ENCODE results near the gene SCNN1A. TPM values are rescaled to one million over a fixed set of nuclear protein-coding genes. Genes with fewer than 3 reads are reported as not detected.

Gene SCNN1A
- total RNA-seq, 1 experiment from 2014 or later, result 136 TPM

- Mint-ChIP-seq H3K27me3 (ENCODE audit: insufficient read depth, unreplicated experiment) (no peaks in the 10 kb centered on the region), H3K27ac (ENCODE audit: low read depth, unreplicated experiment) (no peak overlapping the region), H3K9me3 (ENCODE audit: unreplicated experiment) (peaks cover 7% of the 10 kb centered on the region), H3K4me1 (ENCODE audit: insufficient read depth, unreplicated experiment) (peaks cover 5% of the 10 kb centered on the region), H3K36me3 (ENCODE audit: insufficient read depth, unreplicated experiment) (peaks cover 57% of the 10 kb centered on the region), H3K4me3 (ENCODE audit: unreplicated experiment) (no peak overlapping the region)
- intact Hi-C loops (cut with micrococcal nuclease), result no loop called here
- CTCF ChIA-PET, result no interaction called here
- BruUV-seq (replicated peaks), result no TSS peak
- POLR2A ChIA-PET, result no interaction called here
- no peak for TF ChIP-seq CTCF (IDR thresholded peaks at IDR 0.05; ENCODE audit: unreplicated experiment)
- DNase-seq (ENCODE audit: unreplicated experiment), result no peak
Observed at GRCh38 chr12:6407236-6407954, 32.0 kb upstream of the SCNN1A start.

- Mint-ChIP-seq H3K4me3 (ENCODE audit: unreplicated experiment) (no peak overlapping the region), H3K27me3 (ENCODE audit: insufficient read depth, unreplicated experiment) (no peaks in the 10 kb centered on the region), H3K9me3 (ENCODE audit: unreplicated experiment) (peaks cover 7% of the 10 kb centered on the region), H3K27ac (ENCODE audit: low read depth, unreplicated experiment) (no peak overlapping the region), H3K4me1 (ENCODE audit: insufficient read depth, unreplicated experiment) (peaks cover 5% of the 10 kb centered on the region), H3K36me3 (ENCODE audit: insufficient read depth, unreplicated experiment) (peaks cover 64% of the 10 kb centered on the region)
- no peak for TF ChIP-seq CTCF (IDR thresholded peaks at IDR 0.05; ENCODE audit: unreplicated experiment)
- ChIA-PET CTCF (no interaction called here), POLR2A (no interaction called here)
- intact Hi-C loops (cut with micrococcal nuclease), result no loop called here
- DNase-seq (ENCODE audit: unreplicated experiment), result no peak
- BruUV-seq (replicated peaks), result no TSS peak
Observed at GRCh38 chr12:6405963-6406362, 30.6 kb upstream of the SCNN1A start.

- no peak for DNase-seq (ENCODE audit: unreplicated experiment)
- peaks cover 78% of the 10 kb centered on the region for H3K36me3 Mint-ChIP-seq (ENCODE audit: insufficient read depth, unreplicated experiment)
- no peak overlapping the region for H3K4me3 Mint-ChIP-seq (ENCODE audit: unreplicated experiment)
- POLR2A ChIA-PET, result interaction anchor here (0.6 to 0.7 kb wide), 2 partner anchors 11 to 119 kb away, joined by 3 read pairs; no protein-coding TSS in a partner anchor
- intact Hi-C loops (cut with micrococcal nuclease), result no loop called here
- no peak overlapping the region for H3K27ac Mint-ChIP-seq (ENCODE audit: low read depth, unreplicated experiment)
- CTCF ChIA-PET, result interaction anchor here (1.3 kb wide), 1 partner anchor 19 kb away, joined by 3 read pairs; no protein-coding TSS in a partner anchor
- H3K4me1 Mint-ChIP-seq (ENCODE audit: insufficient read depth, unreplicated experiment), result peaks cover 4% of the 10 kb centered on the region
- TF ChIP-seq CTCF (IDR thresholded peaks at IDR 0.05; ENCODE audit: unreplicated experiment), result no peak
- no TSS peak for BruUV-seq (replicated peaks)
- no peaks in the 10 kb centered on the region for H3K27me3 Mint-ChIP-seq (ENCODE audit: insufficient read depth, unreplicated experiment)
- H3K9me3 Mint-ChIP-seq (ENCODE audit: unreplicated experiment), result peaks cover 5% of the 10 kb centered on the region
Observed at GRCh38 chr12:6404390-6404789, 29.0 kb upstream of the SCNN1A start.

- Mint-ChIP-seq H3K36me3 (ENCODE audit: insufficient read depth, unreplicated experiment) (peaks cover 87% of the 10 kb centered on the region), H3K27me3 (ENCODE audit: insufficient read depth, unreplicated experiment) (no peaks in the 10 kb centered on the region), H3K4me1 (ENCODE audit: insufficient read depth, unreplicated experiment) (no peaks in the 10 kb centered on the region), H3K4me3 (ENCODE audit: unreplicated experiment) (no peak overlapping the region), H3K9me3 (ENCODE audit: unreplicated experiment) (no peaks in the 10 kb centered on the region), H3K27ac (ENCODE audit: low read depth, unreplicated experiment) (no peak overlapping the region)
- CTCF ChIA-PET, result interaction anchor here (0.6 to 1.1 kb wide), 2 partner anchors 10 to 23 kb away, joined by 3 to 4 read pairs; no protein-coding TSS in a partner anchor
- POLR2A ChIA-PET, result interaction anchor here (0.5 to 1.7 kb wide), 4 partner anchors 12 to 500 kb away, joined by 3 to 10 read pairs (median 4); partner anchors contain the start of gene LTBR
- DNase-seq (ENCODE audit: unreplicated experiment), result no peak
- no TSS peak for BruUV-seq (replicated peaks)
- TF ChIP-seq CTCF (IDR thresholded peaks at IDR 0.05; ENCODE audit: unreplicated experiment), result no peak
- intact Hi-C loops (cut with micrococcal nuclease), result no loop called here
Observed at GRCh38 chr12:6399884-6400644, 24.7 kb upstream of the SCNN1A start.

All from MCF 10A (cell line).